NCI-H128 (cell line): ENCODE measurements around the gene PHF24.
"Not testable (repeated sequence)": the region's sequence is repeated elsewhere in the genome, so short reads cannot be mapped to it uniquely, and the experiment has no call there.

Experiments
- DNase-seq: peaks from one replicate; lab custom pipeline; 2025; ENCODE audit not compliant: unreplicated experiment; lab: John Stamatoyannopoulos, UW

Gene PHF24

GRCh38 chr9:34957492-34958410, at the start of gene PHF24:
TSS of gene PHF24 (plus strand) at chr9:34958285. CDS start at chr9:34971299, 13,014 bp downstream.
- no peak for DNase-seq

DNA sequence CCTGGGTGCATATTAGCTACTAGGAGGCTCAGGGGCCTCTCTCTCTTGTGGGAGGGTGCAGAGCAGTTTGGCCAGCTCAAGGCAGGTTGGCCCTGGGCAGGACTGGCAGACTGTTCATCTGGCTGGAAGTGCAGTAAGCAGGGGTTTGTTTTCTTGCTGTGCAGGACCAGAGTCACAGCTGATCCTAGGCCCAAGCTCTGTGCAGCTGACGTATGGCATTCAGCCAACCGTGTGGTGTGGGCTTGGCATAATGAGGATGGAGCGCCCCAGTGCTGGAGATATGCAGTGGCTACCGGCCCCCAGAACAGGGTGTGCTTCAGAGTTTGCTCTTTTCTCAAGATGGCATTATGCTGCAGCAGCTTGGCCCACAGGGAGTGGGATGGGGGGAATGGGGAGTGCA, 31.0 kb upstream of the PHF24 start:
- DNase-seq: no peak

- DNase-seq: no peak
These were observed 29.2 kb upstream of the PHF24 start for GRCh38 chr9:34928921-34929320.

DNA sequence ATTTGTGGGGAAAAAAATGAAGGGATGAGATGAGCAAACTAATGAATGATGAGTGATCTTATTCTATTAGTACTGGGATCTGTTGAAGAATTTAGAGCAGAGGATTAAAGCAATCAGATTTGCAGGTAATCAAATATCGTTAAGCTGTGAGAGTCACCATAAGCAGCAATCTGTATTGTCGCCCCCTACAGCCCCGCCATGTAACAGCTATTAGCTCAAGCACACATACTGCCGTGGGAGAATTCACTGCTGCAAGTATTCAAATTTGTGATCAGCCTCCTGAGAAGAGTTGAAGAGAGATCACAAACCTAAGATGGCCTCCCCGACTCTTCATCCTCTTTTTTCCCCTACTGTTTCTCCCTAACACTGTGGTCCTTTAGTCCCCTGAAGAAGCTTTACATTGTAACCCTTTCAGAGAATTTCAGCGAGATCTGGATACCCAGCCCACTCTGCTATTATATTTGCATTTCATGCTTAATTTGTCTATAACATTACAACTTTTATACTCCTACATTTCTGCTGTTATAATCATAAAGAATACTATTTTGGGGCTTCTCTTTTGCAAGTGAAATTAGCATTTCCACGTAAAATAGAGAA, 28.5 kb upstream of the PHF24 start:
- DNase-seq: no peak

GRCh38 chr9:34939989-34940388, 18.1 kb upstream of the PHF24 start:
- DNase-seq: not testable (repeated sequence)

- DNase-seq: no peak
These were observed 9.6 kb upstream of the PHF24 start for GRCh38 chr9:34948451-34948850.

- no peak for DNase-seq
These were observed 3.9 kb upstream of the PHF24 start for GRCh38 chr9:34954225-34954624.

DNA sequence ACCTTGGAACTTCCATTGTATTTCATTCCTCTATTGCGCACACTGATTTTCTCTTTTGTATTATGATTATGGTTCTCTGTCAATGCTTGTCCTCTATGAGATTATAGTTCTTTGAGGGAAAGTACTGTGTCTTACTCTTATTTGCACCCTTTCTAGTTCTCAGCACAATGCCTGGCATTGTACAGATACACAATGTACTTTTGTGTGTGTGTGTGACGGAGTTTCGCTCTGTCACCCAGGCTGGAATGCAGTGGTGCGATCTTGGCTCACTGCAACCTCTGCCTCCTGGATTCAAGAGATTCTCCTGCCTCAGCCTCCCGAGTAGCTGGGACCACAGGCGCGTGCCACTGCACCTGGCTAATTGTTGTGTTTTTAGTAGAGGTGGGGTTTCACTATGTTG, 2.0 kb upstream of the PHF24 start:
- not testable (repeated sequence) for DNase-seq

- no peak for DNase-seq
These were observed 1.4 kb upstream of the PHF24 start for GRCh38 chr9:34956648-34957047.

DNA sequence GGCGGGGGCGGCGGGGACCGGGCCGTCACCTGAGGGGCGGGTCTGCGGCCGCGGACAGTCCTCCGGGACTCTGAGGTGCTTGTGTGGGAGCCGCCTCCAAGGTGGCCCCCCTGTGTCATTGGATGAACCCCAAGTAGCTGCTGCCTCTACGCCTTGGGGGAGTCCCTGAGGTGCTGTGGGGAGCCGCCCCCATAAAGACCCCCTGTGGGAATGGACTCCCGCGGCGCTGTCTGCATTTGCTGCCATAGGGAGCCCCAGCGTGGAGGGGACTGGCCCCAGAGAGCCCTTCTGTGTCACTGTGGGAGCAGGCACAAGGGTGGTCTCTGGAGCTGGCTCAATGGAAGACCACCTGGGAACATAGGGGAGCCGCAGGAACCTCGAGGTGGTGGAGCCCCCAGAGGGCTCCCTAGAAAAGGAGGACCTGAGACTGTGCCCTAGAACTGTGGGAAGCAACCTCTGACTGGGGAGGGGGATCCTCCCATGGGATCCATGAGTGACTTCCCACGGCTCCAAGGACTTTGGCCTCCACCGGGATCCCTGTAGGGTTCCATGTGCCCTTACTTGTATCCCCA, 412 bp downstream of the PHF24 start:
- DNase-seq: no peak

DNA sequence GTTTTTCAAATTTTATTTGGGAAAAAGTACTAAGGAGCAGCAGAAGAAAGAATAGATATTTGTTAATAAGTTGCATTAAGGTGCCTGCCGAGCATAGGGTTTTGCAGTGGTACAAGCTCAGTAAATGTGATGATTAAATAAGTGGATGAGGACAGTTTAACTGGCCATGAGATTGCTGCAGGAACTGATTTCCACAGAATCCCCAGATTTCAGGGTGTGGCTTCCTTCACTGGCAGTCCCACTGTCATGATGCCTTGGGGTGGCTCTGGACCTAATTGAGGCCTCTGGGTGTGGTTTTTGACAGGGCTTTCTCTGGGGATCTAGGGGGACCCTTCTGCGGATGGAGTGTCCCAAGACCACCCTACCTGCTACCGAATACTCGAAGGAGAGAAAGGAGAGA, 1.4 kb downstream of the PHF24 start:
- DNase-seq: no peak

GRCh38 chr9:34961574-34962490, 3.7 kb downstream of the PHF24 start:
- no peak for DNase-seq

GRCh38 chr9:34962546-34962945, 4.5 kb downstream of the PHF24 start:
- no peak for DNase-seq

- no peak for DNase-seq
These were observed 5.5 kb downstream of the PHF24 start for GRCh38 chr9:34963552-34963951.

DNA sequence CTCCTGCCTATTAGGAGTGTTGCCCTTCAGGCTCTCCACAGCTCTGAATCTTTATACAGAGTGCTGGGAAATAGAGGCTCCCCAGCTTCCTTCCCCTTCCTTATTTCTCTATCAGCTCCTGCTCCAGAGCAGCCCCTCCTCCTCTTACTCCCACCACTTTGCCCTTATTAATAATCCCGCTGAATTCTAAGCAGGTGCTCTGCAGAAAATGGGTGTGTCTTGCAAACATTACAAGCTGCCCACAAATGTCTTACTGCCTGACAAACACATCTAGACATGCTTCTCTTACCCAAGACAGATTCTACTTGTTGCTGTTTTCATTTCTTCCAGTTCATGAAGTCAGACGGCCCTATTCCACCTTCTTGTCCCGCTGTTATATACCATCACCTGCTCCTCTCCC, 6.4 kb downstream of the PHF24 start:
- DNase-seq: no peak

DNA sequence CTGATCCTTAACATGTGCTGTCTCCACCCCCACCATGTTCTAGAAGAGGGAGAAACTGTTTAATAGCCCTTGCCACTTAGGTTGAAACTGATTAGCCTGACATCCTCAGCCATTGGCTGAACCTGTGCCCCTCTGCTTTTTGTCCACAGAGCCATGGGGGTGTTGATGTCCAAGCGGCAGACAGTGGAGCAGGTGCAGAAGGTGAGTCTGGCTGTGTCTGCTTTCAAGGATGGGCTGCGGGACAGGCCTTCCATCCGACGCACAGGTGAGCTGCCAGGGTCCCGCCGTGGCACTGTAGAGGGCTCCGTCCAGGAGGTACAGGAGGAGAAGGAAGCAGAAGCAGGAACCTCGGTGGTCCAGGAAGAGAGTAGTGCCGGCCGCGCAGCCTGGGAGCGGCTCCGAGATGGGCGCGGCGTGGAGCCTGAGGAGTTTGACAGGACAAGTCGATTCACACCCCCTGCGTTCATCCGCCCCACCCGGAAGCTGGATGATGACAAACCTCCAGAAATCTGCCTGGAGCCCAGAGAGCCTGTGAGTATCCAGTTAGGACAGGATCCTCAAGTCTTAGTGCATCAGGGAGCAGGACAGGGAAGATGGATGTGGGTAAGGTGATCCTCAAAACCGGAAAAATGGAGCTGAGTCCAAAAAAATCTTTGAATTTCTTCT, 13.2 kb downstream of the PHF24 start:
- DNase-seq: no peak

GRCh38 chr9:34974664-34975063, 16.6 kb downstream of the PHF24 start:
- DNase-seq: no peak

GRCh38 chr9:34976441-34976840, 18.4 kb downstream of the PHF24 start:
- DNase-seq: no peak

GRCh38 chr9:34976992-34977391, 18.9 kb downstream of the PHF24 start:
- DNase-seq: no peak

DNA sequence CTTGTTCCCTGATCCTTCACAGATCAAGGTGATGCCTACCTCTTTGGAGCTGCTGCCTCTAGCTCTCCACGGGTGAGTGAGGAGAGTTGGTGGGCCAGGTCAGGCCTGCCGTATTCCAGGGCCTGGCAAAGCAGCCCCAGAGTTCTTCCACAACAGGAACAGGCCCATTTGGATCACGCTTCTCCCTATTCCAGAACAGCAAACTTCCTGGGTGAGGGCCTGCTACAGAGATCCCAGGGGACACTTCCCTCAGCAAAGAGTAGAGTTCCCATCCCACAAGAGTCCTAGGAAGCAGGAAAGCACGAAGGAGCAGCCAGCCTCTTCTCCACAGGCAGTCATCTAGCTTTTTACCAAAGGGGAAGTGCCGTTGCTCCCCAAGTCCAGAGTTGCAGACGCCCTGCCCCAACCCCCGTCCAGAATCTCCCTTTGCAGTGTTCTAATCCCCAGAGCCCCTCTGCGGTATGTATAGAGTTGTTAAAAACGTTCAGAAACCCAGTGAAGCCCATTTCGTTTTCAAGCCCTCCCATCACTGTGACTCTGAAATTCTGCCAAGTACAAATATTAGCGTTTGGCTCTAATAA, 22.2 kb downstream of the PHF24 start:
- no peak for DNase-seq
